Kidney epithelial cell (primary cell): ENCODE measurements around the gene MMP14. TPM values are rescaled to one million over a fixed set of nuclear protein-coding genes. Genes with fewer than 3 reads are reported as not detected.
A peak's percentile ranks its signal among the peaks of the same experiment; 100 is the strongest.

Experiments
- DNase-seq: peaks from one replicate; pipeline ENCODE4 v3.0.0-alpha.2; 2010; ENCODE audit warnings: low read depth
- H3K27me3 ChIP-seq: 2 replicates; pipeline ENCODE4 v1.6.0; 2011; ENCODE audit warnings: low read length; ENCODE audit not compliant: control insufficient read depth, insufficient read depth
- H3K36me3 ChIP-seq: 2 replicates; pipeline ENCODE4 v1.5.1; 2011; ENCODE audit warnings: low read length; ENCODE audit not compliant: control insufficient read depth, insufficient read depth
- H3K4me3 ChIP-seq: 2 replicates; pipeline ENCODE4 v1.5.1; 2011; ENCODE audit warnings: low read depth, mild to moderate bottlenecking, control low read depth, low read length
- CTCF ChIP-seq: IDR thresholded peaks from 2 replicates; pipeline ENCODE4 v1.5.1; 2011; ENCODE audit warnings: mild to moderate bottlenecking, moderate library complexity, low read length, control low read depth, inconsistent platforms; ENCODE audit not compliant: insufficient read depth, poor library complexity, severe bottlenecking
- total RNA-seq: library from RNA; depleted of rRNA; stranded (reverse); fragments of >200 nt; gene quantifications from 2 replicates; pipeline ENCODE4 v1.2.3, GENCODE V29; 2015

MMP14 gene
- total RNA-seq, 1 donor from 2014 or later = 669 TPM

- no peaks in the 10 kb centered on the region for H3K36me3 ChIP-seq
- H3K27me3 ChIP-seq = no peaks in the 10 kb centered on the region
- DNase-seq = no peak
- H3K4me3 ChIP-seq = no peak overlapping the region
- no peak for TF ChIP-seq CTCF
Measured at GRCh38 chr14:22819151-22819988, 17.0 kb upstream of the MMP14 start.

- Histone ChIP-seq H3K4me3 (no peak overlapping the region), H3K27me3 (no peaks in the 10 kb centered on the region), H3K36me3 (no peaks in the 10 kb centered on the region)
- TF ChIP-seq CTCF = no peak
- no peak for DNase-seq
Measured at GRCh38 chr14:22820731-22821130, 15.7 kb upstream of the MMP14 start.

- Histone ChIP-seq H3K27me3 (no peaks in the 10 kb centered on the region), H3K36me3 (no peaks in the 10 kb centered on the region), H3K4me3 (no peak overlapping the region)
- DNase-seq = no peak
- TF ChIP-seq CTCF = no peak
Measured at GRCh38 chr14:22821193-22822015, 15.0 kb upstream of the MMP14 start.

DNA sequence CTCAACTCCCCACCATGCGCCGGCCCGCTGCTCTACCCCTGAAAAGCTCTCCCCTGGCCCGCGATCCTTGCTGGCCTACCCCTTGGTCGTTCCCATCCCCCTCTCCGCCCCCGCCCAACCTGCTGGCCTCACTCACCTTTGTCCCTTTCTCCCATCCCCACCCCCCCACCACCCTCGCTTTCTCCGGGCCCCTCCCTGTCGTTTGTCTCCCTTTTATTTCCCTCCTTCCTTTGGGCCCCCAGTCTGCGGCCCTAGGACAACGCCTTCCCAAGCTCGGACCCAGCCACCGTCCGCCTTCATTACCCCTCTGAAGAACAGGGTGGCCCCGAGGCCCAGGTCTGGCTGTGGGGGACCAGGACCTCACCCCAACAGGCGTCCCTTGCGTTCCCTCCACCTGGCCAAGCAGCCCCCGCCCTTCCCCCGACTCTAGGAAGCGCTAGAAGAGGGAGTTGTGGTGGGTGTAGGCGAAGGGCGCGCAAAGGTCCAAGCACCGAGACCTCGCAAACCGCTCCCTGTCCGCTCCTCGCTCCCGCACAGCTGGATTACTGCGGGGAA lies 14.3 kb upstream of the MMP14 start:
- H3K36me3 ChIP-seq = no peaks in the 10 kb centered on the region
- H3K4me3 ChIP-seq = no peak overlapping the region
- H3K27me3 ChIP-seq = no peaks in the 10 kb centered on the region
- DNase-seq = no peak
- TF ChIP-seq CTCF = no peak

GRCh38 chr14:22822571-22823098 lies 13.8 kb upstream of the MMP14 start:
- no peak for DNase-seq
- Histone ChIP-seq H3K36me3 (no peaks in the 10 kb centered on the region), H3K27me3 (no peaks in the 10 kb centered on the region), H3K4me3 (no peak overlapping the region)
- peak; percentile 87 for TF ChIP-seq CTCF
